ENCODE data around the gene DDX23. TPM values are rescaled to one million over a fixed set of nuclear protein-coding genes. Genes with fewer than 3 reads are reported as not detected.

DDX23 gene
- total RNA-seq, 1 experiment from 2014 or later, result 135 TPM

DNA sequence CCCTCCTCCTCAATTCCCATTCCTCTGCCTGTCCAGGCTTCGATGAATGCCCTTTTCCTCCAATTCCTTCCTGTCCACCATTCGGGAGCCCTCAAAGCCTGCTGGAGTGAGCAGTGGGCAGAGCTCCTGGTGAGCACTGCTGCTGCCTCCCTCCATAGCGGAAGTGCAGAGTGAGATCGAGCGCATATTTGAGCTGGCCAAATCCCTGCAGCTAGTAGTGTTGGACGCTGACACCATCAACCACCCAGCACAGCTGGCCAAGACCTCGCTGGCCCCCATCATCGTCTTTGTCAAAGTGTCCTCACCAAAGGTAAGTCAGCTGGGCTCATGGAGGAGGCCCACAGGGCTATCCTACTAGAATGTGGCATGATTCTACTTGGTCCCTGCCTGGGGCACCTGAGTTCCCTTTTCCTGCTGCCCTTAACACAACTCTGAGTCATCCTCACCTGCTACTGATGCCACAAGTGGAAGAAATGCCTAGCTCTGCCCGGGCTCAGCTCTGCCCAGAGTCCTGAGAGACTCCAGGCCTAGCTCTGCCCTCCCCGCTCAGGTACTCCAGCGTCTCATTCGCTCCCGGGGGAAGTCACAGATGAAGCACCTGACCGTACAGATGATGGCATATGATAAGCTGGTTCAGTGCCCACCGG is 25.6 kb downstream of the DDX23 start:
- Histone ChIP-seq H3K27me3 (replicated peaks; ENCODE audit: insufficient read depth, low read depth, low read length, poor library complexity) (no peaks in the 10 kb centered on the region), H3K36me3 (ENCODE audit: insufficient read depth, low read length, poor library complexity, severe bottlenecking) (peaks cover 50% of the 10 kb centered on the region), H3K4me1 (ENCODE audit: insufficient read depth, low read length, poor library complexity, severe bottlenecking) (no peaks in the 10 kb centered on the region), H3K4me3 (ENCODE audit: low read depth, low read length, poor library complexity, severe bottlenecking) (no peak overlapping the region), H3K9me3 (ENCODE audit: low read depth, low read length, poor library complexity, severe bottlenecking) (no peaks in the 10 kb centered on the region), H3K27ac (ENCODE audit: low read depth, low read length, poor library complexity, severe bottlenecking) (no peak overlapping the region)
- intact Hi-C loops (cut with micrococcal nuclease; ENCODE audit: unreplicated experiment), result no loop called here
- TF ChIP-seq, protein P1, sequence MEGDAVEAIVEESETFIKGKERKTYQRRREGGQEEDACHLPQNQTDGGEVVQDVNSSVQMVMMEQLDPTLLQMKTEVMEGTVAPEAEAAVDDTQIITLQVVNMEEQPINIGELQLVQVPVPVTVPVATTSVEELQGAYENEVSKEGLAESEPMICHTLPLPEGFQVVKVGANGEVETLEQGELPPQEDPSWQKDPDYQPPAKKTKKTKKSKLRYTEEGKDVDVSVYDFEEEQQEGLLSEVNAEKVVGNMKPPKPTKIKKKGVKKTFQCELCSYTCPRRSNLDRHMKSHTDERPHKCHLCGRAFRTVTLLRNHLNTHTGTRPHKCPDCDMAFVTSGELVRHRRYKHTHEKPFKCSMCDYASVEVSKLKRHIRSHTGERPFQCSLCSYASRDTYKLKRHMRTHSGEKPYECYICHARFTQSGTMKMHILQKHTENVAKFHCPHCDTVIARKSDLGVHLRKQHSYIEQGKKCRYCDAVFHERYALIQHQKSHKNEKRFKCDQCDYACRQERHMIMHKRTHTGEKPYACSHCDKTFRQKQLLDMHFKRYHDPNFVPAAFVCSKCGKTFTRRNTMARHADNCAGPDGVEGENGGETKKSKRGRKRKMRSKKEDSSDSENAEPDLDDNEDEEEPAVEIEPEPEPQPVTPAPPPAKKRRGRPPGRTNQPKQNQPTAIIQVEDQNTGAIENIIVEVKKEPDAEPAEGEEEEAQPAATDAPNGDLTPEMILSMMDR (conservative IDR thresholded peaks at IDR 0.05; ENCODE audit: low read depth, low read length), result no peak
- TF ChIP-seq EZH2 (IDR thresholded peaks at IDR 0.05; ENCODE audit: borderline replicate concordance, low read depth, low read length, poor library complexity, severe bottlenecking), result no peak
- DNase-seq (ENCODE audit: low spot score), result no peak
- ChIA-PET CTCF (no interaction called here), POLR2A (ENCODE audit: low non-redundant PET) (no interaction called here)
- no TSS peak for BruUV-seq (replicated peaks)

DNA sequence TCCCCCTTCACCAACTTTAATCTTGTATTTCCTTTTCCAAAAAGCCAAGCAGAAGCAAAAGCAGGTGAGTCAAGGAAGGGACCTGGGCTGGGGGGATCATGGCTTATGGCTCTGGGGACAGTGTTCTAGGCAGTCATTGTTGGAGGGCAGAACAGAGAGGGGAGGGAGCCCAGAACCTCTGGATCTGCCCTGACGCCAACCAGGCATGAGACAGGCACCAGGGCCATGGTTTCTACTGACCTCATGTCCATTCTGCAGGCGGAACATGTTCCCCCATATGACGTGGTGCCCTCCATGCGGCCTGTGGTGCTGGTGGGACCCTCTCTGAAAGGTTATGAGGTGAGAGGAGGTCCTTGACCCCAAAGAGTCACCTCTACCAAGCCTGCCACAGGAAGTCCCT is 27.1 kb downstream of the DDX23 start:
- H3K27me3 ChIP-seq (replicated peaks; ENCODE audit: insufficient read depth, low read depth, low read length, poor library complexity), result no peaks in the 10 kb centered on the region
- POLR2A ChIA-PET (ENCODE audit: low non-redundant PET), result no interaction called here
- no peak overlapping the region for H3K4me3 ChIP-seq (ENCODE audit: low read depth, low read length, poor library complexity, severe bottlenecking)
- no peak for DNase-seq (ENCODE audit: low spot score)
- no peaks in the 10 kb centered on the region for H3K4me1 ChIP-seq (ENCODE audit: insufficient read depth, low read length, poor library complexity, severe bottlenecking)
- TF ChIP-seq, protein P1 (conservative IDR thresholded peaks at IDR 0.05; ENCODE audit: low read depth, low read length), result no peak
- no peak for TF ChIP-seq EZH2 (IDR thresholded peaks at IDR 0.05; ENCODE audit: borderline replicate concordance, low read depth, low read length, poor library complexity, severe bottlenecking)
- CTCF ChIA-PET, result no interaction called here
- no peaks in the 10 kb centered on the region for H3K9me3 ChIP-seq (ENCODE audit: low read depth, low read length, poor library complexity, severe bottlenecking)
- no peak overlapping the region for H3K27ac ChIP-seq (ENCODE audit: low read depth, low read length, poor library complexity, severe bottlenecking)
- peaks cover 36% of the 10 kb centered on the region for H3K36me3 ChIP-seq (ENCODE audit: insufficient read depth, low read length, poor library complexity, severe bottlenecking)
- intact Hi-C loops (cut with micrococcal nuclease; ENCODE audit: unreplicated experiment), result no loop called here
- BruUV-seq (replicated peaks), result no TSS peak

DNA sequence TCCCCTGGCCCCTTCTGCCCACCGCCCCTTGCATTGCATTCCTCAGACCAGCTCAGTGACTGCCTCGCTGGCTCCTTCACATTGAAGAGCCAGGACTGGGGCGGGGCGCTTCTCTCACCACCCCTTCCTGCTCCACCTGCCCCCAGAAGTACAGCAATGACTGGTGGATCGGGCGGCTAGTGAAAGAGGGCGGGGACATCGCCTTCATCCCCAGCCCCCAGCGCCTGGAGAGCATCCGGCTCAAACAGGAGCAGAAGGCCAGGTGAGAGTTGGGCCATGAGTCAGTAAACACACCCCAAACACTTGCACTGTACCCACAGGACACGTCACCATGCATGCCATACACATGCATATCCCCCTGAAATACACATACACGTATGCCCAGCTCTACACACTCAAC is 27.9 kb downstream of the DDX23 start:
- TF ChIP-seq, protein P1 (conservative IDR thresholded peaks at IDR 0.05; ENCODE audit: low read depth, low read length), result no peak
- no peak for TF ChIP-seq EZH2 (IDR thresholded peaks at IDR 0.05; ENCODE audit: borderline replicate concordance, low read depth, low read length, poor library complexity, severe bottlenecking)
- Histone ChIP-seq H3K36me3 (ENCODE audit: insufficient read depth, low read length, poor library complexity, severe bottlenecking) (peaks cover 28% of the 10 kb centered on the region), H3K27me3 (replicated peaks; ENCODE audit: insufficient read depth, low read depth, low read length, poor library complexity) (no peaks in the 10 kb centered on the region), H3K27ac (ENCODE audit: low read depth, low read length, poor library complexity, severe bottlenecking) (no peak overlapping the region), H3K4me3 (ENCODE audit: low read depth, low read length, poor library complexity, severe bottlenecking) (no peak overlapping the region), H3K4me1 (ENCODE audit: insufficient read depth, low read length, poor library complexity, severe bottlenecking) (peaks cover 7% of the 10 kb centered on the region), H3K9me3 (ENCODE audit: low read depth, low read length, poor library complexity, severe bottlenecking) (no peaks in the 10 kb centered on the region)
- intact Hi-C loops (cut with micrococcal nuclease; ENCODE audit: unreplicated experiment), result no loop called here
- no TSS peak for BruUV-seq (replicated peaks)
- ChIA-PET CTCF (no interaction called here), POLR2A (ENCODE audit: low non-redundant PET) (no interaction called here)
- DNase-seq (ENCODE audit: low spot score), result no peak
